ENCODE data around the gene WLS.

The WLS gene

GRCh38 chr1:68128820-68129219 is 103.5 kb downstream of the WLS start:
- no peak for DNase-seq

DNA sequence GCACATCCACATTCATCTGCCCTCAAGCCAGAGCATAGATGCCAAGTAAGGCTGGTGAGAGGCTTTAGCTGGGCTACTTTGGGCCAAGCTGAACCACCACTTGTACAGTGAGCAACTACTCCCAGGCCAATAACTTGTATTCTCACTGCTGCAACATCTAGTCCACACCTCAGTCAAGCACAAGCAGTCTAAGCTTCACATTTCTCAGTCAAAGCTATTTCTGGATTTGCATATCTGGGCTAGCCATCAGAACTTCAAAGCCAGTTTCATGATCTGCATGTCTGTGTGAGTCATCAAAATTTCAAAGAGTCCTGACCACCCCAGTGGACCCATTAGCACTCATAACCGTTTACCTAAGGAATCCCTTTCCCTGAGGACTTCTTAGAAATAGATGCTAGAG is 104.2 kb downstream of the WLS start:
- DNase-seq, result no peak

DNA sequence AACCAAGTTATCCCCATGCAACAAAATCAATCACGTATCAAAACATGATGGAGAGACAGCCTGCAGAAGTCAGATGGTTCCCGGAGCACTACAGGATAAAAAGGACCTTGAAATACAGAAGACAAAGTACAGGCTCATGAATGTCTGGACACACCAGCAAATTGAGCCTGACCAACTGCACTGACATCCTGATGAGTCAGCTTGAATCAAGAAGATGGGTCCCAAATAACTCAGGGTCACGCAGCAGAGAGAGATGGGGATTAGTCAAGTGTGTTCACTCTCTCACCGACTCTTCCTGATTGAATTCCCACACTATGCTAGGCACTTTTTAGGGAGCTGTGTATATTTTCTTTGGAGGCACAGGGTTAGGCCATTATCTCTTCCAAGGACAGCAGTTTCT is 110.8 kb downstream of the WLS start:
- no peak for DNase-seq

DNA sequence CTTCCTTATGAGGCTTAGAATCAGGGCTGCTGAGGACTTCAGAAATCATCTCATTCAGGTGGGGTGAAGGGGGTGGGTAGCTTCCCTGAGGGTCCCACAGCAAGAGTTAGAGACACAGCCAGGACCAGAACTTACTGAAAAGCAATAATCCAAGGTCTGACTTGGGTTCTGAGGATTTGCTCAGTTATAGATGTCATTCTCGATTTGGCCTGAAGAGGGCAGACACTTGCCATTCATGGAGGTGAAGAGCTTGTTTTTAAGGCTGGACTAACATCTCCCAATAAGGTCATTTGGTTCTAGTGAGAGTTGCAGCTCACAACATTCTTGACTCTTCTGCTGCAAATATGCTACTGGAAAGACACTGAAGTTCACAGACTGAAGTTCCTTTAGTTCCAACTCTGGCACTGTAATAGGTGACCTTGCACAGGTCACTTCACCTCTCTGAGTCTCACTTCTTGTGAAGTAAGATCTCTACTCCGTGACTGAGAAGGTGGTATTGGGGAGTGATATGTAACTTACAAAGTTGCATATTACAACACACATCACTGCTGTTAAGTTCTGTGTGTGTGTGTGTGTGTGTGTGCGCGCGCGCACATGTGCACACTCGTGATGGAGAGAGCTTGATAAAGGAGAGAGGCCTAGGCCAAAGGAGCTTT is 112.1 kb downstream of the WLS start:
- DNase-seq, result peak; percentile 44

- DNase-seq, result no peak
These were observed 112.9 kb downstream of the WLS start for GRCh38 chr1:68119445-68119844.

DNA sequence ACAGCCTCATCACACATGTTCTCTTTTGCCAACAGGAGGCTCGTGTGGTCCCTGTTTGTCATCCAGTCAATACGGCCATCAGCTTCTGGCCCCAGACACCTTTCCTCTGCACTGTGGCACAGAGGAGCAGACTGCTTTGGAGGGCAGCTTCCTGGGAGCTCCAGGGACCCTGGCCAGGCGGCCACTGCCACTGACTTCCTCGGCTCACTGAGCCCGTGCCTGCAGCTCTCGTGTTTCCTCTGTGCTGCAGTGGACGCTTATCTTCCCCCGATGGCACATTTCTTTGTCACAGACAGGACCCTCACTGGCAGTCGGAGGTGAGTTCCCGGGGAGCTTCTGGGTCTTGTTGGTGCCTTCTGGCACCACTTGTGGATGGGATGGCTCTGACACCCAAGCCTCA is 114.9 kb downstream of the WLS start:
- DNase-seq, result no peak

- DNase-seq, result peak; percentile 17
These were observed 115.6 kb downstream of the WLS start for GRCh38 chr1:68116643-68117235.

DNA sequence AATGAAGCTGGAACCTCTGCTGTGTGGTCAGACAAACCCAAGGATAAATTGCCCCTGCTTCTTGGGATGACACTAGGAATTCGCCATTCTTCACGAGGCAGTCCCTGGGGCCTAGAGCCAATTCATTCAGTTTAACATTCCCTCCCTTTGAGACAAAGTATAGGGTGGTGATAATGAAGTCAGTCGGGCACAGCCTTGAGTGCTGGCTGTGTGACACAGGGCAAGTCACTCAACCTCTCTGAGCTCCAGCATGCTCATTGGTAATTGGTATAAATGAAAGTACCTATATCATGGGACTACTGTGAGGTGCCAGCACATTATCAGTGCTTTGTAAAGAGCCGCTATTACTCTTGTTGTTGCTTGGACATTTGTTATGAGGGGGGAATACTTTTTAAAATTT is 117.0 kb downstream of the WLS start:
- no peak for DNase-seq

DNA sequence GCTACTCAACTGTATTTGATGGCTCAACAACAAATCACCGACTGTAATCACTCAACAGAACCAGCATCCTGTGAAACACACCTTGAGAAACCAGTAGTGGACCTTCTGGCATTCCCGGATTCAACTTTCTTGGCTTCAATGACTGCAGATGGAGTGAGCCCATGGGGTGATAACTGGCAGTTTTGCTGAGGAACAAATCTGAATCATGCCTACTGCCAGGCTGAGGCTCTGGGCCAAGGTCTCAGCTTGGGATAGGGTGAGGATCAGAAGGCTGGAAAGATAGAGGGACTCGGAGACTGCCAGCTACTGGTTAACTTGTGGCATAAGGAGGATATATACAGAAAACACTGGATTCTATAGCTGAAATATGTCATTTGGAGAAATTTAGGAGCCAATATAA is 118.4 kb downstream of the WLS start:
- DNase-seq, result peak; percentile 50

DNA sequence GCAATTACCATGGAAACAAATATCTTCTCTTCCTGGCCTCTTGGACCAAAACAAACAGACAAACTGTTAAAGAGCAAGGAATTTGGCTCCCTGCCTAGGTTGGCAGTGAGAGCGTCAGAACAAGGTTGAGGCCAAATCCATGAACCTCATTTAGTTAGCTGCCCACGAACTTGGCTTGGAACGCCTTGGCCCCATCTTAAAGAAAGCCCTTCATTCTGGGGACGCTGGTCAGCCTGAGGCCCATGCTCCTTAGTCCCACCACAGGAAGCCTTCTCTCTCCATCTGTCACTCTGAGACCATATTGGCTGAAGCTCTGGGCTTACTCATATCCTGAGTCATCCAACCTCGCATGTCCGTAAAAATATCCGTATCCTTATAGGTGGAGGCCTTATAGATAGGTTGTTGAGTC is 119.5 kb downstream of the WLS start:
- DNase-seq, result peak; percentile 80

- peak; percentile 92 for DNase-seq
These were observed 120.5 kb downstream of the WLS start for GRCh38 chr1:68111519-68112436.

DNA sequence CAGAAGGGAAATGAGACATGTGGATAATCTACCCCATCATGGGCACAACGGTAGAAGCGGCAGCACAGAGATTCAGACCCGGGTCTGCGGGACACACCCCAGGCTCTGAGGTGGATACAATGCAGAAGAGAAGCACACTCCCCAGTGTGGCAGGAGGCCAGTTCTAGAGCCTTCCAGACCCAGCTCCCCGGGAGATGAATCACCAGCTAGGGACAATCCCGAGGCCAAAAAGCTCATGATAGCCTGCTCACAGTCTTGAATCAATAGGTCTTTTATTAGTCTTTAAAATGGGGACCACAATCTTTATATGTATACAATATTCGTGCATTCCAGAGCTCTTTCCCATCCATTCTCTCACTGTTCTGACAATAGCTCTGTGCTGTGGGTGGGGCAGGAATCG is 124.6 kb downstream of the WLS start:
- no peak for DNase-seq

DNA sequence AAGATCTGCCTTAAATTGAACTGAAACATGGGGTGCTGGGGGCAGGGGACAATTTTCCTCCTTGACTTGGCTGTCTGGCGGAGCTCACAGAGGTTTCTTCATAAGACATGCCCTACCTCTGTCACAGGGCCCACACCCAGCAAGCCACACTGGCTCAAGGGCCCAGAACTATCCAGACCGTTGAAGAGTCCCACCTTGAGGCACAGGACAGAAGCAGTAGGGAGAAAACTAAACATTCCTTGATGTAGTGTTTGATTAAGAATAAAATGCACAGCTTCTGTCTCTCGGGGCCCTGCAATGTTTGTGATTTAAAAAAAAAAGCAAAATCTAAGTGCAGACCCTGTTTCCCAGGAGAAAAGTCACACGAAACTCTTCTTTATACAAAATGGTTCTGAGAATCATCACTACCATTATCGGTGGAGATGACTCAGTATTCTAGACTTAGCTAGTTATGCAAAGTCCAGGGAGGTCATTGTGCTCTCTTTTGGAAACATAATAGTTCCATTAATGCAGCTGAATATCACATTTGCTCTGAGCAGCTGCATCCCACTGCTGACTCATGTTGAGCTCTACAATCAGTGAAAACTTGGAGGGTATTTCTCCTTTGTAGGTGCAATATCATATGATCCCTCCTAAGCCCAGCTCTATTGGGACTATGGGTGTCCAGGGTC is 128.3 kb downstream of the WLS start:
- DNase-seq, result no peak

DNA sequence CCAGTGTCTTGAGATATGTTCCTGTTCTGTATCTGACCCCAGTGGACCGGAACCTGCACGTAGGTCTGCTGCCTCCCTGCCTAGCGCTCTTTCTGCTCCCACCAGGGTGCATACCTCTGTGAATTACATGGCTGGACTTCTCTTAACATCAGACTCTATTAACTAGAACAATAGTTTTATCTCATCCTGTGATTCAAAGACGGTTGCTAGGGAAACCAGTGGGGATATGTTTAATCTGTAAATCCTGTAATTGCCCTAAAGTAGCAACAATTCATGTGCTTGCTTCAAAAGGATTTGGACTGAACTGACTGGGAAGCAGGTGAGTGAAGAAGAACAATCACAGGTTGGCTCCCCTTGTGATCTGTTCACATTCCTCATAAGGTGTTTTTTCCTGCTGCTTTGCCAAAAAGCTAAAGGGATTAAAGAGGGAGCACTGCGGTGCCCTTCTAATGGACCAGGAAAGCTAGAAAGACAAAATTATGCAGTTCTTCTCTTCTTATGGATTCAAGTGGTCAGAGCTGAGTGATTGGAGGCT is 129.2 kb downstream of the WLS start:
- DNase-seq, result no peak

DNA sequence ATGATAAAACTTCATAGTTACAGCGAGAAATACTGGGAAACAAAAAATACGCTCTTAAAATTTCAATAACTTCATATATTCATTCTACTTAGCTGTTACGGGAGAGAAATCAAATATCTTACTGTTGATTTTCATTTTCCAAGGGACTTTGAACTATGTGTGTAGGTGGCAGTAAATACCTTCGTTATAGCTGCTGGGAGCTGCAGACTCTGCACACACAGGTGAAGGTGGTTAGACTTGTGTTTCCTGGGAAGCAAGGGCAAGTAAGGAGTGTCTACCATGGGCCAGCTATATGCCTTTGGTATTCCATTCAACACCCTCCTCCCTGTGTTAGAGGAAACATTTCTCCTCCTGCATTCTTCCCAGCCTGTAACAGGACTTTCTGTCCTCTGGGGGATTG is 130.5 kb downstream of the WLS start:
- DNase-seq, result no peak

- DNase-seq, result no peak
These were observed 131.8 kb downstream of the WLS start for GRCh38 chr1:68100571-68100970.

- no peak for DNase-seq
These were observed 138.6 kb downstream of the WLS start for GRCh38 chr1:68093737-68094136.

DNA sequence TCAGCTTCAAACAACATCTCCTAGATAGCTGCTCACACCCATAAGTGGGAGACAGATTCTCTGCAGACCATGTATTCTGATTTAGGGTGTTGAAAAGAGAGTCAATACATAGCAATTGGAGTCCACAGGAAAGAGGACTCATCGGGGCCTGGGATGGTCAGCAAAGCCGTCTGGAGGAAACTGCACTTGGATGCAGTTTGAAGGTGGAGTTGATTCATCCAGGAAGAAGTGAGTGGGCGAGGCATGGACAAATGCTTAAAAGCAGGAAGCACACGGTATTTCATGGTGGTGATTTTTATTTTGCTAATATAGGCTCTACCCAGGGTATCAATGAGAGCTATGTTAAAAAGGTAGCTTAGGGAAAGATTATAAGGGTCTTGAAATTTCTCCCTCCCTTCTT is 145.1 kb downstream of the WLS start:
- no peak for DNase-seq

GRCh38 chr1:68085752-68086151 is 146.6 kb downstream of the WLS start:
- DNase-seq, result no peak

DNA sequence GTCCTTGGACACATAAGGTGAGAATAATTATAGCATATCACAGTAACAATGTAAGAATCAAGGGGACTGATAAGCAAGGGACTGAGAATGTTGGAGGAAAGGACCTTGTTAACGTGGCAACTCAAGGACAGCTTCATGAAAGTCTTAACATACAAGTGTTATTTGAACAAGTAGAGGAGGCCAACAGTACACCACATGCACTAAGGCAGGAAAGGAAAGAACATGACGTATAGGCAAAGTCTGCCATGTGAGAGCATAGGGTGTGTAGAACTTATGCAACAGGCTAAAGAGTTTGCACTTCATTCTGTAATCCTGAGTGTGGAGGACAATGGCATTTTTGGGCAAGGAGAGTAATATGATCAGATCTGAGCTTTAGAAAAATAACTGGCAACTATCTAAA is 148.6 kb downstream of the WLS start:
- no peak for DNase-seq

DNA sequence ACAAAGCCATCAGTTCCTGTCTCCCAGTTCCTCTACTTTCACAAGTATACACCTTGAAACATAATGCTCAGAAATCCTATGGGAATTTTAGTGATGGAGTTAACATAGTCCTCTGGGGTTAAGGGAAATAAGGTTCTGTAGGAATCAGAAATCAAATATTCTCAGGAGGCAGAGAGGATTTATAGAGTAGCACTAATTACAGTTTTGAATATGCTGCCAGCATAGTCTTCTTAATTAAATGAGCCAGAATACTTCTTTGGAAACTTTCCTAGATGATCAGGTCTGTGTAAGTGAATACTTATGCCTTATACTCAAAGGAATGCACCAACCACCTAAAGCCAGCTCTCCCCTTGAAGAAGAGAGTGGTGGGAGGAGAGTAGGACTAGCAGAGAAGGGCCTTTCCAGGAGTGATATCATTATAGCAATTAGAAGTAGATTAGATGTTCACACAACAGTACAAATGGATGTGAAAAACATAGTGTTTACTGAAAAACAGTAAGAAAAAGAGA is 150.5 kb downstream of the WLS start:
- no peak for DNase-seq

GRCh38 chr1:68078647-68079046 is 153.7 kb downstream of the WLS start:
- DNase-seq, result no peak

All from NCI-H446 treated with DMSO at 0.1 percent for 48 hours (cell line).